GM12875 (cell line): ENCODE data around the gene GPR141.

Experiments used
- H3K4me3 ChIP-seq: one replicate; pipeline ENCODE4 v1.5.1; 2011; ENCODE audit warnings: low read depth, low read length, control low read depth
- CTCF ChIP-seq: IDR thresholded peaks from 2 replicates; pipeline ENCODE4 v1.5.1; 2011; ENCODE audit warnings: low read depth, mild to moderate bottlenecking, control low read depth, inconsistent platforms, low read length, moderate library complexity, borderline replicate concordance; ENCODE audit not compliant: insufficient read depth

The GPR141 gene

GRCh38 chr7:37775921-37776320, 92.4 kb downstream of the GPR141 start:
- no peak overlapping the region for H3K4me3 ChIP-seq
- no peak for TF ChIP-seq CTCF

- no peak for TF ChIP-seq CTCF
- H3K4me3 ChIP-seq = no peak overlapping the region
These were observed 97.6 kb downstream of the GPR141 start for GRCh38 chr7:37781156-37781555.

GRCh38 chr7:37782166-37782565, 98.6 kb downstream of the GPR141 start:
- TF ChIP-seq CTCF = no peak

GRCh38 chr7:37784015-37784414, 100.4 kb downstream of the GPR141 start:
- no peak for TF ChIP-seq CTCF
- no peak overlapping the region for H3K4me3 ChIP-seq

More at GRCh38 chr7:37782166-37782565, 98.6 kb downstream of the GPR141 start:
- H3K4me3 ChIP-seq = no peak overlapping the region

GRCh38 chr7:37786741-37787569, 103.4 kb downstream of the GPR141 start:
- TF ChIP-seq CTCF = no peak

More at GRCh38 chr7:37786741-37787569, 103.4 kb downstream of the GPR141 start:
- H3K4me3 ChIP-seq = no peak overlapping the region
